Measurements from ENCODE around the gene TNRC18. TPM values are rescaled to one million over a fixed set of nuclear protein-coding genes. Genes with fewer than 3 reads are reported as not detected.

TNRC18 gene
- total and polyA plus RNA-seq, 2 of the 8 experiments (the other 6 are each of a cell fraction or from before 2014, with no cell fraction given): 1.7 to 8.6 TPM

DNA sequence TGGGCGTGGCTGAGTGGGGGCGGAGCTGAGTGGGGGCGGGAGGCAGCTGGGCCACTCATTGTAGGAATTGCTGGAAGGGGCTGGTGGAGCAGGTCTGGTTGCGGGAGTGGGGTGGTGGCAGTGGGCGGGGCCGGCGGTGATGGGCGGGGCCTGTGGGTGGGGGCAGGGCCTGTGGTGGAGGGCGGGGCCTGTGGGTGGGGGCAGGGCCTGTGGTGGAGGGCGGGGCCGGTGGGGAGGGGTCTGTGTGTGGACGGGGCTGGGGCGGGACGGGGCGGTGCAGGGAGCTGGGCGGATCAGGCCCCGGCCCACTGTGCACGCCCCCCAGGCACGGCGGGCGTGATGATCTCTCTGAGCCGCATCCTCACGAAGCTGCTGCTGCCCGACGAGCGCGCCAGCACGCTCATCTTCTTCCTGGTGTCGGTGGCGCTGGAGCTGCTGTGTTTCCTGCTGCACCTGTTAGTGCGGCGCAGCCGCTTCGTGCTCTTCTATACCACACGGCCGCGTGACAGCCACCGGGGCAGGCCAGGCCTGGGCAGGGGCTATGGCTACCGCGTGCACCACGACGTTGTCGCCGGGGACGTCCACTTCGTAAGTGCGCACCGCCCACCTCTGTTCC lies 126.9 kb downstream of the TNRC18 start:
- no peak overlapping the region for H3K4ac ChIP-seq (replicated peaks; ENCODE audit: insufficient read length, low read depth, low read length)
- H3K9me3 ChIP-seq (ENCODE audit: insufficient read depth in 2 of 2, low read depth in 1 of 2, low read length in 1 of 2): no peaks in the 10 kb centered on the region
- H2BK120ac ChIP-seq (replicated peaks; ENCODE audit: low read depth, low read length): no peak overlapping the region
- H3K79me1 ChIP-seq (ENCODE audit: low read depth, low read length): no peaks in the 10 kb centered on the region
- no peak overlapping the region for H3K56ac ChIP-seq (replicated peaks; ENCODE audit: insufficient read length, low read depth, low read length)
- H4K5ac ChIP-seq (ENCODE audit: insufficient read length, low read depth, low read length): peak overlapping the region; percentile 16
- no peaks in the 10 kb centered on the region for H3K36me3 ChIP-seq (ENCODE audit: control insufficient read depth in 2 of 4, insufficient read depth in 4 of 4, low read length in 3 of 4)
- peak overlapping the region in 2 of 4 experiments; percentile 41 to 77; a peak in 4 of 8 replicates for H3K4me3 ChIP-seq (ENCODE audit: extremely low read depth in 1 of 4, insufficient read depth in 2 of 4, low read depth in 3 of 4, low read length in 4 of 4)
- H2BK15ac ChIP-seq (ENCODE audit: low read length): no peak overlapping the region; the same call in 1 of the 2 replicates
- no peak overlapping the region for H2BK20ac ChIP-seq (ENCODE audit: low read length)
- peaks cover 8% of the 10 kb centered on the region; the same call in 1 of the 2 replicates for H3K23me2 ChIP-seq (ENCODE audit: low read depth, low read length)
- peaks cover 0 to 13% (median 3%) of the 10 kb centered on the region in 4 experiments; a peak in 3 of 7 replicates for H3K4me1 ChIP-seq (replicated peaks in 1 of 4; ENCODE audit: control insufficient read depth in 3 of 4, insufficient read depth in 4 of 4, low read length in 3 of 4)
- H2AFZ ChIP-seq (ENCODE audit: low read length): peak overlapping the region; percentile 87; the same call in 1 of the 2 replicates
- H3K4me2 ChIP-seq (ENCODE audit: insufficient read depth in 1 of 2, low read depth in 2 of 2, low read length in 2 of 2): peak overlapping the region; percentile 69 to 72
- FAIRE-seq: no peak
- H3K27me3 ChIP-seq (replicated peaks in 1 of 4; ENCODE audit: control insufficient read depth in 3 of 4, extremely low read depth in 1 of 4, insufficient read depth in 3 of 4, low read length in 3 of 4): peaks cover 0 to 12% (median 5%) of the 10 kb centered on the region in 4 experiments; a peak in 2 of 7 replicates
- H2AK5ac ChIP-seq (ENCODE audit: low read depth, low read length): no peak overlapping the region
- ChIA-PET POLR2A (ENCODE audit: partially characterized antibody) (interaction anchor here (0.7 to 2.0 kb wide), 2 partner anchors 11 to 107 kb away, joined by 3 to 10 read pairs; partner anchors contain the start of gene WIPI2), CTCF (ENCODE audit: partially characterized antibody) (interaction anchor here (1.5 to 2.8 kb wide), 3 partner anchors 12 to 56 kb away, joined by 3 to 12 read pairs (median 11); no protein-coding TSS in a partner anchor)
- H2BK12ac ChIP-seq (ENCODE audit: low read depth, low read length): no peak overlapping the region
- no peak overlapping the region for H4K91ac ChIP-seq (replicated peaks; ENCODE audit: insufficient read length, low read length)
- H3K23ac ChIP-seq (ENCODE audit: insufficient read length): no peak overlapping the region
- TF ChIP-seq CREB1 (IDR thresholded peaks at IDR 0.05) (0 out of 2 replicates have a peak, but pooled peaks have one; percentile 8), SP1 (IDR thresholded peaks at IDR 0.05; ENCODE audit: low read depth, low read length) (no peak)
- TF ChIP-seq, protein P1, sequence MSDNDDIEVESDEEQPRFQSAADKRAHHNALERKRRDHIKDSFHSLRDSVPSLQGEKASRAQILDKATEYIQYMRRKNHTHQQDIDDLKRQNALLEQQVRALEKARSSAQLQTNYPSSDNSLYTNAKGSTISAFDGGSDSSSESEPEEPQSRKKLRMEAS (IDR thresholded peaks at IDR 0.05): peak; percentile 92
- TF ChIP-seq, protein P2, sequence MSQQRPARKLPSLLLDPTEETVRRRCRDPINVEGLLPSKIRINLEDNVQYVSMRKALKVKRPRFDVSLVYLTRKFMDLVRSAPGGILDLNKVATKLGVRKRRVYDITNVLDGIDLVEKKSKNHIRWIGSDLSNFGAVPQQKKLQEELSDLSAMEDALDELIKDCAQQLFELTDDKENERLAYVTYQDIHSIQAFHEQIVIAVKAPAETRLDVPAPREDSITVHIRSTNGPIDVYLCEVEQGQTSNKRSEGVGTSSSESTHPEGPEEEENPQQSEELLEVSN (IDR thresholded peaks at IDR 0.05): peak; percentile 88
- no peak overlapping the region for H3K9ac ChIP-seq (replicated peaks in 1 of 4; ENCODE audit: extremely low read depth in 1 of 4, low read depth in 3 of 4, low read length in 3 of 4)
- DNase-seq (ENCODE audit: low read depth in 1 of 2, low spot score in 2 of 2): peak; percentile 72 to 95
- no peaks in the 10 kb centered on the region for H3K79me2 ChIP-seq (ENCODE audit: control insufficient read depth in 1 of 2, insufficient read depth in 2 of 2, low read length in 2 of 2)
- H3K27ac ChIP-seq (ENCODE audit: low read depth, low read length): no peak overlapping the region
- no peak overlapping the region for H3K18ac ChIP-seq (ENCODE audit: extremely low read depth, low read length)
- whole genome bisulfite sequencing, 2 experiments (ENCODE audit: extremely low coverage in 1 of 2, insufficient coverage in 1 of 2, insufficient read length in 1 of 2, insufficient replicate concordance in 2 of 2, low coverage in 1 of 2, low lambda C conversion rate in 2 of 2, missing lambda C conversion rate in 1 of 2): 12% methylated on average over 19 of the region's 48 CpGs; no CpG with 5 or more reads in 1 of the 2 experiments
- H3K14ac ChIP-seq (ENCODE audit: insufficient read length): no peak overlapping the region
- H2BK5ac ChIP-seq (ENCODE audit: low read depth, low read length): no peak overlapping the region
- H4K8ac ChIP-seq (ENCODE audit: extremely low read depth, insufficient read depth, low read length): 0 out of 2 replicates have a peak overlapping the region, but pooled peaks have one; percentile 4
- no peaks in the 10 kb centered on the region for H4K20me1 ChIP-seq (replicated peaks in 1 of 2; ENCODE audit: control insufficient read depth in 1 of 2, insufficient read depth in 2 of 2, low read length in 2 of 2)
